Ovary (tissue), 3 donors: ENCODE data around the gene OCLN.

Experiments used
- POLR2A ChIP-seq: fragments of 450-650 bp; IDR thresholded peaks from one replicate; pipeline ENCODE4 v1.6.1; 2017; ENCODE audit warnings: antibody characterized with exemption, mild to moderate bottlenecking, moderate library complexity
- TF ChIP-seq, protein P1 (sequence below), 3 donors: fragments of 450-650 bp in 2 of 3; fragments of 200-600 bp in 1 of 3; IDR thresholded peaks; one replicate each; pipeline versions ENCODE4 v1.5.1 to v1.8.0; 2016 to 2022; ENCODE audit warnings: antibody characterized with exemption in 3 of 3, mild to moderate bottlenecking in 1 of 3
- donor health status: DM: no; HTN: no; CAD: no.

DNA sequence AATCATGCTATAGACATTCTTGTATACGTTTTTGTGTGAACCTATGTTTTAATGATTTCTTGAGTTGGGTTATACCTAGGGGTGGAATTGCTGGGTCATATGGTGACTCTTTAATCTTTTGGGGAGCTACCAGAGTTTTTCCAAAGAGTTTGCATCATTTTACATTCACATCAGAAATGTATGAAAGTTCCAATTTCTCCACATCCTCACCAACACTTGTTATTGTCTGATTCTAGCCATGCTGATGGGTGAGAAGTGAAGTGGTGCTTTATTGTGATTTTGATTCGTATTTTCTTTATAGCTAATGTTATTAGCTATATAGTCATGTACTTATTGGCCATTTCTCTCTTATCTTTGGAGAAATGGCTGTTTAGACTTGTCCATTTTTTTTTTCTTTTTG, 18.1 kb downstream of the OCLN start:
- TF ChIP-seq POLR2A = no peak
- TF ChIP-seq, protein P1, sequence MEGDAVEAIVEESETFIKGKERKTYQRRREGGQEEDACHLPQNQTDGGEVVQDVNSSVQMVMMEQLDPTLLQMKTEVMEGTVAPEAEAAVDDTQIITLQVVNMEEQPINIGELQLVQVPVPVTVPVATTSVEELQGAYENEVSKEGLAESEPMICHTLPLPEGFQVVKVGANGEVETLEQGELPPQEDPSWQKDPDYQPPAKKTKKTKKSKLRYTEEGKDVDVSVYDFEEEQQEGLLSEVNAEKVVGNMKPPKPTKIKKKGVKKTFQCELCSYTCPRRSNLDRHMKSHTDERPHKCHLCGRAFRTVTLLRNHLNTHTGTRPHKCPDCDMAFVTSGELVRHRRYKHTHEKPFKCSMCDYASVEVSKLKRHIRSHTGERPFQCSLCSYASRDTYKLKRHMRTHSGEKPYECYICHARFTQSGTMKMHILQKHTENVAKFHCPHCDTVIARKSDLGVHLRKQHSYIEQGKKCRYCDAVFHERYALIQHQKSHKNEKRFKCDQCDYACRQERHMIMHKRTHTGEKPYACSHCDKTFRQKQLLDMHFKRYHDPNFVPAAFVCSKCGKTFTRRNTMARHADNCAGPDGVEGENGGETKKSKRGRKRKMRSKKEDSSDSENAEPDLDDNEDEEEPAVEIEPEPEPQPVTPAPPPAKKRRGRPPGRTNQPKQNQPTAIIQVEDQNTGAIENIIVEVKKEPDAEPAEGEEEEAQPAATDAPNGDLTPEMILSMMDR (IDR thresholded peaks at IDR 0.05) = no peak
